Sigmoid colon (tissue), 4 donors: ENCODE data around the gene FAM168A.

Experiments used
- CTCF ChIP-seq, 4 experiments: fragments of 450-650 bp in 3 of 4; fragments of 200-600 bp in 1 of 4; IDR thresholded peaks; one replicate each; pipeline ENCODE4 v1.5.1; 2016 to 2019; ENCODE audit warnings: antibody characterized with exemption in 4 of 4, mild to moderate bottlenecking in 3 of 4, moderate library complexity in 2 of 4
- EP300 ChIP-seq, 4 donors: sonication (generic); formaldehyde crosslinking; IDR thresholded peaks; one replicate each; pipeline ENCODE4 v1.6.1; 2017; ENCODE audit warnings: antibody characterized with exemption in 4 of 4
- POLR2AphosphoS5 ChIP-seq, 4 donors: sonication (generic); formaldehyde crosslinking; IDR thresholded peaks; one replicate each; pipeline ENCODE4 v1.6.1; 2017; ENCODE audit warnings: antibody characterized with exemption in 4 of 4

DNA sequence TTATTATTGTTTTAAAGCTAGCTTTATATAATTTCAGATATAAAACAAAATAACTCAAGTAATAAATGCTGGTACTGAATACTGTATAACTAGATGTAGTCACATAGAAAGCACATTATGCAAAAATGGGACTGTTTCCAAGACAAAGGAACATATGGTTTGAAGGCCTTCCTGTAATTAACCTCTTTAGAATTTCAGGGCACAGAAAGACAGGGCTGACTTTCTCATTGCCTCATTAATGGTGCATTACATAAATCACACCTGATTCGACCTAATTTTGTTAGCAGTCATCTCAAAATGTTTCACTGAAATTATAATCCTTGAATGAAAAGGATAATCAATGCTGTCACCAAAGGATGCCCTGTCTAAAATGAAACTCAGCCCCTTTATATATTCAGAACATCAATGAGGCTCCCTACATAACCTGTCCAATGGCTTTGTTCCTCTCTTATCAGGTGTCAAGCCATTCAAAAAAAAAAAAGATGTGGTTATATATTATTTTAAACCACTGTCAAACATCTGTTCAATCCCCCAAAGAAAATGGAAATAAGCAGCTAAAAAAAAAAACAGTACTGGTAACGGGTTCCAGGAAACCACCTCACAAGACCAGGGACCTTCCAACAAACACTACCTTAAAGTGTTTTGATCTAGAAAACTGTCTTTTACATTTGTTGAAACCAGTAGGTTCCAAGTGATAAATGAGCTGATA lies 77.4 kb downstream of the FAM168A start:
- TF ChIP-seq POLR2AphosphoS5 (IDR thresholded peaks at IDR 0.05) (no peak), CTCF (IDR thresholded peaks at IDR 0.05) (no peak), EP300 (IDR thresholded peaks at IDR 0.05) (no peak)
